SK-N-SH treated with all-trans-retinoic acid at 6 μM for 48 hours (cell line): ENCODE results near the gene STT3B.

Experiments
- ATAC-seq: fragments of 200-7000 bp; cut with Tn5 transposase; 3 replicates; pipeline ENCODE4 v1.9.1; 2020; ENCODE audit warnings: mild to moderate bottlenecking, moderate library complexity
- ARNTL ChIP-seq: fragments of 450-650 bp; formaldehyde crosslinking; IDR thresholded peaks from 2 replicates; pipeline ENCODE4 v1.5.0; 2020; ENCODE audit warnings: low read depth, mild to moderate bottlenecking, moderate library complexity, borderline replicate concordance
- BACH2 ChIP-seq: fragments of 250-450 bp; sonication (Bioruptor Pico); IDR thresholded peaks from 2 replicates; pipeline ENCODE4 v1.9.0; 2021; ENCODE audit warnings: mild to moderate bottlenecking, borderline replicate concordance
- ESRRG ChIP-seq: fragments of 250-450 bp; sonication (Bioruptor Pico); IDR thresholded peaks from 2 replicates; pipeline ENCODE4 v1.6.1; 2021; ENCODE audit warnings: mild to moderate bottlenecking
- GLIS3 ChIP-seq: fragments of 250-450 bp; sonication (Bioruptor Pico); IDR thresholded peaks from 2 replicates; pipeline ENCODE4 v1.5.0; 2020; ENCODE audit warnings: mild to moderate bottlenecking, moderate library complexity
- ISL1 ChIP-seq: fragments of 250-450 bp; sonication (Bioruptor Pico); IDR thresholded peaks from 2 replicates; pipeline ENCODE4 v2.1.2; 2022; ENCODE audit warnings: mild to moderate bottlenecking, moderate library complexity
- OSR1 ChIP-seq: fragments of 250-450 bp; sonication (Bioruptor Pico); IDR thresholded peaks from 2 replicates; pipeline ENCODE4 v1.8.0; 2022; ENCODE audit warnings: moderate library complexity, mild to moderate bottlenecking, inconsistent platforms
- PATZ1 ChIP-seq: fragments of 250-450 bp; sonication (Bioruptor Pico); IDR thresholded peaks from 2 replicates; pipeline ENCODE4 v1.8.0; 2020; ENCODE audit warnings: mild to moderate bottlenecking, moderate library complexity, borderline replicate concordance
- PPARA ChIP-seq: fragments of 250-450 bp; sonication (Bioruptor Pico); IDR thresholded peaks from 2 replicates; pipeline ENCODE4 v1.5.0; 2020; ENCODE audit warnings: mild to moderate bottlenecking, borderline replicate concordance
- RARB ChIP-seq: fragments of 250-450 bp; sonication (Bioruptor Pico); IDR thresholded peaks from 2 replicates; pipeline ENCODE4 v1.8.0; 2021; ENCODE audit warnings: mild to moderate bottlenecking, moderate library complexity
- SNAI2 ChIP-seq: fragments of 250-450 bp; sonication (Bioruptor Pico); IDR thresholded peaks from 2 replicates; pipeline ENCODE4 v1.5.0; 2020; ENCODE audit warnings: mild to moderate bottlenecking, moderate library complexity
- TCF4 ChIP-seq: fragments of 250-450 bp; sonication (Bioruptor Pico); IDR thresholded peaks from 2 replicates; pipeline ENCODE4 v1.8.0; 2021; ENCODE audit warnings: mild to moderate bottlenecking, moderate library complexity, borderline replicate concordance
- TOX ChIP-seq: fragments of 250-450 bp; sonication (Bioruptor Pico); IDR thresholded peaks from 2 replicates; pipeline ENCODE4 v1.8.0; 2021; ENCODE audit warnings: mild to moderate bottlenecking, moderate library complexity, borderline replicate concordance
- ZC3H10 ChIP-seq: fragments of 250-450 bp; sonication (Bioruptor Pico); IDR thresholded peaks from 2 replicates; pipeline ENCODE4 v1.5.1; 2021; ENCODE audit warnings: mild to moderate bottlenecking, moderate library complexity
- ZFP3 ChIP-seq: fragments of 250-450 bp; sonication (Bioruptor Pico); IDR thresholded peaks from 2 replicates; pipeline ENCODE4 v1.5.0; 2020; ENCODE audit warnings: mild to moderate bottlenecking, moderate library complexity
- ZNF565 ChIP-seq: fragments of 450-650 bp; formaldehyde crosslinking; conservative IDR thresholded peaks from 2 replicates; pipeline ENCODE4 v1.5.0; 2020; ENCODE audit warnings: low read depth, mild to moderate bottlenecking, moderate library complexity
- ZNF8 ChIP-seq: fragments of 450-650 bp; formaldehyde crosslinking; IDR thresholded peaks from 2 replicates; pipeline ENCODE4 v1.5.0; 2020; ENCODE audit warnings: mild to moderate bottlenecking, moderate library complexity
- TF ChIP-seq, protein P1 (sequence below): fragments of 250-450 bp; sonication (Bioruptor Pico); IDR thresholded peaks from 2 replicates; pipeline ENCODE4 v1.5.0; 2020; ENCODE audit warnings: mild to moderate bottlenecking, moderate library complexity
- TF ChIP-seq, protein P2 (sequence below): fragments of 250-450 bp; sonication (Bioruptor Pico); IDR thresholded peaks from 2 replicates; pipeline ENCODE4 v1.8.0; 2021; ENCODE audit warnings: low read depth, mild to moderate bottlenecking, moderate library complexity, borderline replicate concordance
- TF ChIP-seq, protein P3 (sequence below): fragments of 250-450 bp; sonication (Bioruptor Pico); IDR thresholded peaks from 2 replicates; pipeline ENCODE4 v1.5.1; 2021; ENCODE audit warnings: mild to moderate bottlenecking, moderate library complexity

Gene STT3B

DNA sequence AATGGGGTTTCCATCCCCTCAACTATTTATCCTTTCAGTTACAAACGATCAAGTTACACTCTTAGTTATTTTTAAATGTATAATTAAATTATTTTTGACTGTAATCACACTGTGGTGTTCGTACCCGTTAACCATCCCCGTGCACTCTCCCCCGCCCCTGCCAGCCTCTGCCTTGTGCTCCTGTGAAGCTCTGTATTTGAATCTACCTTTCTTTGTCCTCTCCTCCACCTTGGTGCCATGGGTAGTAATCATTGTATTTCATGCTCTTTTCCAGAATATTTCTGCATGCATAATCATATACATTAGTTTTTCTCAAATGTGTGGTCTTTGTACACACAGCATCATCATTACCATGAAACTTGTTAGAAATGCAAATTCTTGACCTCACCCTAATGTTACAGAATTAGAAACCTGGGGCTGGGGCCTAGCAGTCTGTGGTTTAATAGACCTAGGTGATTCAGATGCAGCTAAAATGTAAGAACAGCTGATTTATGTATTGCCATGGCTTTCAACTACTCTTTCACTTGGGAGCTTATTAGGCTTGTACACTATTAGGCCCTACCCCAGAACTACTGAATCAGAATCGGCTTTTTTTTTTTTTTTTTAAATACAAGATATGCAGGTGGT is 91.5 kb downstream of the STT3B start:
- TF ChIP-seq TCF4 (CRISPR knock-in tag) = no peak
- TF ChIP-seq, protein P1, sequence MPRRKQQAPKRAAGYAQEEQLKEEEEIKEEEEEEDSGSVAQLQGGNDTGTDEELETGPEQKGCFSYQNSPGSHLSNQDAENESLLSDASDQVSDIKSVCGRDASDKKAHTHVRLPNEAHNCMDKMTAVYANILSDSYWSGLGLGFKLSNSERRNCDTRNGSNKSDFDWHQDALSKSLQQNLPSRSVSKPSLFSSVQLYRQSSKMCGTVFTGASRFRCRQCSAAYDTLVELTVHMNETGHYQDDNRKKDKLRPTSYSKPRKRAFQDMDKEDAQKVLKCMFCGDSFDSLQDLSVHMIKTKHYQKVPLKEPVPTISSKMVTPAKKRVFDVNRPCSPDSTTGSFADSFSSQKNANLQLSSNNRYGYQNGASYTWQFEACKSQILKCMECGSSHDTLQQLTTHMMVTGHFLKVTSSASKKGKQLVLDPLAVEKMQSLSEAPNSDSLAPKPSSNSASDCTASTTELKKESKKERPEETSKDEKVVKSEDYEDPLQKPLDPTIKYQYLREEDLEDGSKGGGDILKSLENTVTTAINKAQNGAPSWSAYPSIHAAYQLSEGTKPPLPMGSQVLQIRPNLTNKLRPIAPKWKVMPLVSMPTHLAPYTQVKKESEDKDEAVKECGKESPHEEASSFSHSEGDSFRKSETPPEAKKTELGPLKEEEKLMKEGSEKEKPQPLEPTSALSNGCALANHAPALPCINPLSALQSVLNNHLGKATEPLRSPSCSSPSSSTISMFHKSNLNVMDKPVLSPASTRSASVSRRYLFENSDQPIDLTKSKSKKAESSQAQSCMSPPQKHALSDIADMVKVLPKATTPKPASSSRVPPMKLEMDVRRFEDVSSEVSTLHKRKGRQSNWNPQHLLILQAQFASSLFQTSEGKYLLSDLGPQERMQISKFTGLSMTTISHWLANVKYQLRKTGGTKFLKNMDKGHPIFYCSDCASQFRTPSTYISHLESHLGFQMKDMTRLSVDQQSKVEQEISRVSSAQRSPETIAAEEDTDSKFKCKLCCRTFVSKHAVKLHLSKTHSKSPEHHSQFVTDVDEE (CRISPR knock-in tag) = no peak
- TF ChIP-seq ZNF565 (CRISPR knock-in tag) = no peak
- no peak for TF ChIP-seq ZC3H10 (CRISPR knock-in tag)
- TF ChIP-seq ESRRG (CRISPR knock-in tag) = no peak
- TF ChIP-seq PATZ1 = no peak
- TF ChIP-seq, protein P2, sequence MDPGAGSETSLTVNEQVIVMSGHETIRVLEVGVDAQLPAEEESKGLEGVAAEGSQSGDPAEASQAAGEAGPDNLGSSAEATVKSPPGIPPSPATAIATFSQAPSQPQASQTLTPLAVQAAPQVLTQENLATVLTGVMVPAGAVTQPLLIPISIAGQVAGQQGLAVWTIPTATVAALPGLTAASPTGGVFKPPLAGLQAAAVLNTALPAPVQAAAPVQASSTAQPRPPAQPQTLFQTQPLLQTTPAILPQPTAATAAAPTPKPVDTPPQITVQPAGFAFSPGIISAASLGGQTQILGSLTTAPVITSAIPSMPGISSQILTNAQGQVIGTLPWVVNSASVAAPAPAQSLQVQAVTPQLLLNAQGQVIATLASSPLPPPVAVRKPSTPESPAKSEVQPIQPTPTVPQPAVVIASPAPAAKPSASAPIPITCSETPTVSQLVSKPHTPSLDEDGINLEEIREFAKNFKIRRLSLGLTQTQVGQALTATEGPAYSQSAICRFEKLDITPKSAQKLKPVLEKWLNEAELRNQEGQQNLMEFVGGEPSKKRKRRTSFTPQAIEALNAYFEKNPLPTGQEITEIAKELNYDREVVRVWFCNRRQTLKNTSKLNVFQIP = no peak
- TF ChIP-seq ZNF8 = no peak
- TF ChIP-seq, protein P3, sequence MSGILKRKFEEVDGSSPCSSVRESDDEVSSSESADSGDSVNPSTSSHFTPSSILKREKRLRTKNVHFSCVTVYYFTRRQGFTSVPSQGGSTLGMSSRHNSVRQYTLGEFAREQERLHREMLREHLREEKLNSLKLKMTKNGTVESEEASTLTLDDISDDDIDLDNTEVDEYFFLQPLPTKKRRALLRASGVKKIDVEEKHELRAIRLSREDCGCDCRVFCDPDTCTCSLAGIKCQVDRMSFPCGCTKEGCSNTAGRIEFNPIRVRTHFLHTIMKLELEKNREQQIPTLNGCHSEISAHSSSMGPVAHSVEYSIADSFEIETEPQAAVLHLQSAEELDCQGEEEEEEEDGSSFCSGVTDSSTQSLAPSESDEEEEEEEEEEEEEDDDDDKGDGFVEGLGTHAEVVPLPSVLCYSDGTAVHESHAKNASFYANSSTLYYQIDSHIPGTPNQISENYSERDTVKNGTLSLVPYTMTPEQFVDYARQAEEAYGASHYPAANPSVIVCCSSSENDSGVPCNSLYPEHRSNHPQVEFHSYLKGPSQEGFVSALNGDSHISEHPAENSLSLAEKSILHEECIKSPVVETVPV (CRISPR knock-in tag) = no peak
- TF ChIP-seq PPARA (CRISPR knock-in tag) = no peak
- TF ChIP-seq BACH2 (CRISPR knock-in tag) = no peak
- no peak for TF ChIP-seq ISL1 (CRISPR knock-in tag)
- no peak for TF ChIP-seq SNAI2 (CRISPR knock-in tag)
- no peak for TF ChIP-seq TOX
- TF ChIP-seq RARB (CRISPR knock-in tag) = no peak
- no peak for ATAC-seq

DNA sequence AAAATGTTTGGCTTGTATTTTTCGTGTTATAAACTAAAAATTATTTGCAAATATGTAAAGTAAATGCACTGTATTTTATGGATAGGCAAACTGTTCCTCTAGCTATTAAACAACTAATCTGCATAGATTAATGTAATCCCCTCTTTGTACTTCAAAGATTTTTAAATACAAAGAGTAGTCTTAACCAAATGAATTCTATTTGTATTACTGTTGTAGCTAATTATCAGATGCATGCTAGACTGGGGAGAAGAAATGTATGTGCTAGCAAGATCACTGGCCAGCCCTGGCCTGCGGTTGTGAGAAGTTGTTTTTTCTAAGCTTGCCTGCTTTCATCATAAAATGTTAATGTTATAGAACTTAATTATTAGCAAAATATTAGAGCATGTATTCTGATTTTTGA is 92.6 kb downstream of the STT3B start:
- ATAC-seq = no peak
- TF ChIP-seq, protein P2 = no peak
- TF ChIP-seq, protein P1 (CRISPR knock-in tag) = no peak
- TF ChIP-seq ESRRG (CRISPR knock-in tag) (no peak), GLIS3 (CRISPR knock-in tag) (no peak), ZNF8 (no peak), PPARA (CRISPR knock-in tag) (no peak), BACH2 (CRISPR knock-in tag) (no peak), TCF4 (CRISPR knock-in tag) (no peak), ARNTL (CRISPR knock-in tag) (no peak), PATZ1 (no peak), TOX (no peak), ISL1 (CRISPR knock-in tag) (no peak), SNAI2 (CRISPR knock-in tag) (no peak), ZFP3 (CRISPR knock-in tag) (no peak), OSR1 (no peak)
